WTC11 (cell line): Measurements from ENCODE around the gene ARRB2. TPM values are rescaled to one million over a fixed set of nuclear protein-coding genes. Genes with fewer than 3 reads are reported as not detected.
"Not testable (repeated sequence)": the region's sequence is repeated elsewhere in the genome, so short reads cannot be mapped to it uniquely, and the experiment has no call there.

Experiments
- ATAC-seq: fragments of 200-7000 bp; cut with Tn5 transposase; 2 replicates; pipeline ENCODE4 v1.10.0; 2021; ENCODE audit warnings: mild to moderate bottlenecking, moderate library complexity
- CTCF ChIA-PET: fragments of 300-600 bp; sonication (Branson Sonifier 250); formaldehyde crosslinking; loops from one replicate; lab custom pipeline; 2021; ENCODE audit warnings: antibody characterized with exemption; lab: Charles Lee
- POLR2A ChIA-PET: fragments of 350-600 bp; sonication (Branson Sonifier 250); formaldehyde crosslinking; loops from one replicate; lab custom pipeline; 2021; ENCODE audit warnings: antibody characterized with exemption; lab: Charles Lee
- DNase-seq: peaks from one replicate; pipeline ENCODE4 v3.0.0; 2021; ENCODE audit warnings: low spot score
- H3K27ac Mint-ChIP-seq: 2 replicates; pipeline ENCODE4 v1.8.0; 2021; ENCODE audit warnings: mixed read lengths
- H3K27me3 Mint-ChIP-seq: 2 replicates; pipeline ENCODE4 v1.8.0; 2021; ENCODE audit warnings: low read depth, mild to moderate bottlenecking, moderate library complexity, mixed read lengths
- H3K36me3 Mint-ChIP-seq: 2 replicates; pipeline ENCODE4 v1.8.0; 2021; ENCODE audit warnings: mixed read lengths
- H3K4me1 Mint-ChIP-seq: 2 replicates; pipeline ENCODE4 v1.8.0; 2022; ENCODE audit warnings: mixed read lengths
- H3K4me3 Mint-ChIP-seq: 2 replicates; pipeline ENCODE4 v1.8.0; 2021; ENCODE audit warnings: mild to moderate bottlenecking, moderate library complexity, mixed read lengths
- H3K9me3 Mint-ChIP-seq: 2 replicates; pipeline ENCODE4 v1.8.0; 2021; ENCODE audit warnings: mixed read lengths
- AR ChIP-seq: fragments of 250-450 bp; sonication (Bioruptor Pico); IDR thresholded peaks from 2 replicates; pipeline ENCODE4 v1.9.0; 2021; ENCODE audit warnings: mild to moderate bottlenecking
- ATF6 ChIP-seq: sonication (generic); formaldehyde crosslinking; IDR thresholded peaks from 2 replicates; pipeline ENCODE4 v1.8.1; 2023; ENCODE audit warnings: mild to moderate bottlenecking, missing genetic modification reagents
- E2F1 ChIP-seq: sonication (generic); formaldehyde crosslinking; IDR thresholded peaks from 2 replicates; pipeline ENCODE4 v1.8.0; 2022; ENCODE audit warnings: mild to moderate bottlenecking, missing genetic modification reagents
- ELF4 ChIP-seq: sonication (generic); formaldehyde crosslinking; IDR thresholded peaks from 2 replicates; pipeline ENCODE4 v1.8.1; 2022; ENCODE audit warnings: low read depth, mild to moderate bottlenecking, moderate library complexity, missing genetic modification reagents
- HMGA2 ChIP-seq: fragments of 250-450 bp; sonication (Bioruptor Pico); IDR thresholded peaks from 2 replicates; pipeline ENCODE4 v1.4.0; 2021; ENCODE audit warnings: mild to moderate bottlenecking, moderate library complexity
- IRF2 ChIP-seq: sonication (generic); formaldehyde crosslinking; IDR thresholded peaks from 2 replicates; pipeline ENCODE4 v1.8.0; 2022; ENCODE audit warnings: low read depth, missing genetic modification reagents, borderline replicate concordance
- JUN ChIP-seq: sonication (generic); formaldehyde crosslinking; IDR thresholded peaks from 2 replicates; pipeline ENCODE4 v1.8.0; 2023; ENCODE audit warnings: mild to moderate bottlenecking, missing genetic modification reagents
- KAT7 ChIP-seq: sonication (generic); formaldehyde crosslinking; IDR thresholded peaks from 2 replicates; pipeline ENCODE4 v1.8.1; 2023; ENCODE audit warnings: missing genetic modification reagents, mild to moderate bottlenecking, borderline replicate concordance
- MLX ChIP-seq: sonication (generic); formaldehyde crosslinking; IDR thresholded peaks from 2 replicates; pipeline ENCODE4 v1.8.1; 2023; ENCODE audit warnings: mild to moderate bottlenecking, missing genetic modification reagents, moderate library complexity
- NR2C2 ChIP-seq: sonication (generic); formaldehyde crosslinking; IDR thresholded peaks from 2 replicates; pipeline ENCODE4 v1.8.0; 2022; ENCODE audit warnings: mild to moderate bottlenecking, missing genetic modification reagents
- SOX15 ChIP-seq: fragments of 250-450 bp; sonication (Bioruptor Pico); IDR thresholded peaks from 2 replicates; pipeline ENCODE4 v1.9.0; 2021; ENCODE audit warnings: mild to moderate bottlenecking
- TEAD1 ChIP-seq: sonication (generic); formaldehyde crosslinking; IDR thresholded peaks from 2 replicates; pipeline ENCODE4 v1.8.0; 2022; ENCODE audit warnings: mild to moderate bottlenecking, missing genetic modification reagents
- USF1 ChIP-seq: sonication (generic); formaldehyde crosslinking; IDR thresholded peaks from 2 replicates; pipeline ENCODE4 v1.8.0; 2022; ENCODE audit warnings: mild to moderate bottlenecking, missing genetic modification reagents
- ZNF121 ChIP-seq: sonication (generic); formaldehyde crosslinking; IDR thresholded peaks from 2 replicates; pipeline ENCODE4 v1.8.0; 2023; ENCODE audit warnings: missing genetic modification reagents
- ZNF138 ChIP-seq: sonication (generic); formaldehyde crosslinking; conservative IDR thresholded peaks from 2 replicates; pipeline ENCODE4 v1.8.1; 2022; ENCODE audit warnings: mild to moderate bottlenecking, moderate library complexity, missing genetic modification reagents
- ZNF281 ChIP-seq: sonication (generic); formaldehyde crosslinking; IDR thresholded peaks from 2 replicates; pipeline ENCODE4 v1.8.0; 2023; ENCODE audit warnings: mild to moderate bottlenecking, missing genetic modification reagents
- total RNA-seq: library from RNA; stranded (reverse); gene quantifications from 3 replicates; pipeline ENCODE4 v1.2.3, GENCODE V29; 2021

Gene ARRB2
- total RNA-seq, 1 experiment from 2014 or later: 87.8 TPM

- peaks cover 53% of the 10 kb centered on the region for H3K36me3 Mint-ChIP-seq
- no peaks in the 10 kb centered on the region for H3K27me3 Mint-ChIP-seq
- TF ChIP-seq MLX (CRISPR knock-in tag): no peak
- no peak for TF ChIP-seq E2F1 (CRISPR knock-in tag)
- no peak for TF ChIP-seq ZNF138
- TF ChIP-seq NR2C2 (CRISPR knock-in tag): no peak
- no peak for TF ChIP-seq JUN (CRISPR knock-in tag)
- no peak for ATAC-seq
- ChIA-PET POLR2A (no interaction called here), CTCF (no interaction called here)
- H3K4me1 Mint-ChIP-seq: no peaks in the 10 kb centered on the region
- no peak for DNase-seq
- no peak overlapping the region for H3K4me3 Mint-ChIP-seq
- no peaks in the 10 kb centered on the region for H3K9me3 Mint-ChIP-seq
- H3K27ac Mint-ChIP-seq: no peak overlapping the region
These were observed 17.0 kb upstream of the ARRB2 start for GRCh38 chr17:4693416-4693815.

- Mint-ChIP-seq H3K27ac (no peak overlapping the region; the same call in 1 of the 2 replicates), H3K27me3 (no peaks in the 10 kb centered on the region), H3K4me1 (peaks cover 5% of the 10 kb centered on the region; the same call in 1 of the 2 replicates), H3K4me3 (no peak overlapping the region), H3K9me3 (no peaks in the 10 kb centered on the region), H3K36me3 (peaks cover 26% of the 10 kb centered on the region)
- ChIA-PET POLR2A (no interaction called here), CTCF (no interaction called here)
- no peak for DNase-seq
- ATAC-seq: no peak
- no peak for TF ChIP-seq USF1 (CRISPR knock-in tag)
- TF ChIP-seq HMGA2 (CRISPR knock-in tag): no peak
- TF ChIP-seq SOX15 (CRISPR knock-in tag): no peak
- TF ChIP-seq ZNF121 (CRISPR knock-in tag): no peak
- no peak for TF ChIP-seq ELF4 (CRISPR knock-in tag)
- no peak for TF ChIP-seq KAT7 (CRISPR knock-in tag)
- TF ChIP-seq ZNF281: no peak
- no peak for TF ChIP-seq IRF2 (CRISPR knock-in tag)
- TF ChIP-seq ATF6 (CRISPR knock-in tag): no peak
- TF ChIP-seq AR (CRISPR knock-in tag): no peak
- no peak for TF ChIP-seq TEAD1 (CRISPR knock-in tag)
These were observed 14.0 kb upstream of the ARRB2 start for GRCh38 chr17:4696437-4696805.

GRCh38 chr17:4699401-4700056, 10.9 kb upstream of the ARRB2 start:
- ChIA-PET CTCF (interaction anchor here (0.6 kb wide), 2 partner anchors 11 to 70 kb away, joined by 3 to 4 read pairs; partner anchors contain the start of gene ARRB2), POLR2A (interaction anchor here (0.6 kb wide), 1 partner anchor 110 kb away, joined by 3 read pairs; no protein-coding TSS in a partner anchor)
- not testable (repeated sequence) for DNase-seq, ATAC-seq, H3K27ac Mint-ChIP-seq, H3K27me3 Mint-ChIP-seq, H3K4me3 Mint-ChIP-seq, H3K9me3 Mint-ChIP-seq
- peaks cover 21% of the 10 kb centered on the region for H3K36me3 Mint-ChIP-seq
- peaks cover 24% of the 10 kb centered on the region for H3K4me1 Mint-ChIP-seq
